ENCODE measurements around the gene TNNT2. TPM values are rescaled to one million over a fixed set of nuclear protein-coding genes. Genes with fewer than 3 reads are reported as not detected.
A peak's percentile ranks its signal among the peaks of the same experiment; 100 is the strongest.

The TNNT2 gene
- total and polyA plus RNA-seq, 2 of the 13 experiments (the other 11 are each of a cell fraction or from before 2014, with no cell fraction given), result 0.20 to 0.63 TPM

DNA sequence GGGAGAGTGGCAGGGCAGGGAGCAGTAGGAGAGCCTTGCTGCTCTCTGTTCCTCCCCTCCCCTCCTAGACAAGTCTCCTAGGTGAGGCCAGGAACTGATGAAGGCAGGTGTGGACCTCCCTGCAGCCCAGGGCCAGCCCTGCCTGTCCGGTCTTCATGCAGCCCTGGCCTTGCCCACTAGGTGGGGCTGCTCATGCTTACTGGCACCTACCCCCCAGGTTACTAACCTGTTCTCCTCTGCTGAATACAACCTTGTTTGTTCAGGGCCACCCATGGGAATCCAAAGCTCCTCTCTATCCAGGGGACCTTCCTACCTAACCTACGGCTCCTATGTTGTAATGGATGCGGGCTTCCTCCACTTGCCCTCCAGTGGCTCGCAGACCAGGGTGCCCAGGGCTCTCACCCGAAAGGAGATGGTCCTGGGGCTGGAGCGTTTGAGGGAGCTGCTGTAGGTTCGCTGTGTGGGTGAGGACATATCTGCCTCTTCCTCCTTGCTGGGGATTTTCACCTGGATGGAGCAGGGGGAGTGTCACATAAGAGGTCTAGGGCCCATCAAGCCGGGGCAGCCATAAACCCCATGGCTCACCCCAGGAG lies 7.9 kb upstream of the TNNT2 start (continued):
- TF ChIP-seq, protein P1, sequence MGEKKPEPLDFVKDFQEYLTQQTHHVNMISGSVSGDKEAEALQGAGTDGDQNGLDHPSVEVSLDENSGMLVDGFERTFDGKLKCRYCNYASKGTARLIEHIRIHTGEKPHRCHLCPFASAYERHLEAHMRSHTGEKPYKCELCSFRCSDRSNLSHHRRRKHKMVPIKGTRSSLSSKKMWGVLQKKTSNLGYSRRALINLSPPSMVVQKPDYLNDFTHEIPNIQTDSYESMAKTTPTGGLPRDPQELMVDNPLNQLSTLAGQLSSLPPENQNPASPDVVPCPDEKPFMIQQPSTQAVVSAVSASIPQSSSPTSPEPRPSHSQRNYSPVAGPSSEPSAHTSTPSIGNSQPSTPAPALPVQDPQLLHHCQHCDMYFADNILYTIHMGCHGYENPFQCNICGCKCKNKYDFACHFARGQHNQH (CRISPR knock-in tag; IDR thresholded peaks at IDR 0.05), result no peak
- TF ChIP-seq HIVEP1 (CRISPR knock-in tag; IDR thresholded peaks at IDR 0.05), result 0 out of 2 replicates have a peak, but pooled peaks have one; percentile 24
- no peak for TF ChIP-seq TAF1 (CRISPR knock-in tag; IDR thresholded peaks at IDR 0.05)
- no peak for TF ChIP-seq AKAP8 (CRISPR knock-in tag; IDR thresholded peaks at IDR 0.05)
- 0 out of 2 replicates have a peak, but pooled peaks have one; percentile 43 for TF ChIP-seq MIXL1 (CRISPR knock-in tag; IDR thresholded peaks at IDR 0.05)
- TF ChIP-seq HMG20B (CRISPR knock-in tag; conservative IDR thresholded peaks at IDR 0.05), result 0 out of 2 replicates have a peak, but pooled peaks have one; percentile 50
- TF ChIP-seq PPARG (CRISPR knock-in tag; conservative IDR thresholded peaks at IDR 0.05), result no peak
- TF ChIP-seq, protein P2, sequence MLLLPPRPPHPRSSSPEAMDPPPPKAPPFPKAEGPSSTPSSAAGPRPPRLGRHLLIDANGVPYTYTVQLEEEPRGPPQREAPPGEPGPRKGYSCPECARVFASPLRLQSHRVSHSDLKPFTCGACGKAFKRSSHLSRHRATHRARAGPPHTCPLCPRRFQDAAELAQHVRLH (CRISPR knock-in tag; IDR thresholded peaks at IDR 0.05; ENCODE audit: borderline replicate concordance, low read depth), result peak; percentile 69; the same call in 1 of the 2 replicates
- no peak for TF ChIP-seq RXRB (CRISPR knock-in tag; IDR thresholded peaks at IDR 0.05; ENCODE audit: borderline replicate concordance)
- TF ChIP-seq LCORL (IDR thresholded peaks at IDR 0.05), result no peak
- no peak for TF ChIP-seq LCORL (CRISPR knock-in tag; IDR thresholded peaks at IDR 0.05)
- no peak for TF ChIP-seq YEATS2 (CRISPR knock-in tag; IDR thresholded peaks at IDR 0.05; ENCODE audit: borderline replicate concordance)
- TF ChIP-seq ZNF780A (CRISPR knock-in tag; IDR thresholded peaks at IDR 0.05), result no peak
- no peak for TF ChIP-seq ARID3A (IDR thresholded peaks at IDR 0.05; ENCODE audit: low read depth, low read length)
- no peak for TF ChIP-seq ZNF3 (CRISPR knock-in tag; IDR thresholded peaks at IDR 0.05)
- no peak for TF ChIP-seq NFE2L2 (IDR thresholded peaks at IDR 0.05; ENCODE audit: low read length)
- no peak for TF ChIP-seq RFX5 (IDR thresholded peaks at IDR 0.05; ENCODE audit: low read depth, low read length)
- no peak for TF ChIP-seq PLSCR1 (CRISPR knock-in tag; IDR thresholded peaks at IDR 0.05; ENCODE audit: borderline replicate concordance)
- TF ChIP-seq STAG1 (CRISPR knock-in tag; IDR thresholded peaks at IDR 0.05), result peak; percentile 89
- TF ChIP-seq SIX1 (CRISPR knock-in tag; IDR thresholded peaks at IDR 0.05; ENCODE audit: borderline replicate concordance), result no peak
- no peak for TF ChIP-seq RARA (CRISPR knock-in tag; IDR thresholded peaks at IDR 0.05)
- TF ChIP-seq SALL1 (CRISPR knock-in tag; IDR thresholded peaks at IDR 0.05), result peak; percentile 45
- TF ChIP-seq XRCC5 (optimal IDR thresholded peaks at IDR 0.05; ENCODE audit: low read length), result peak; percentile 89
- peak; percentile 51; the same call in 1 of the 2 replicates for TF ChIP-seq HNF1B (CRISPR knock-in tag; IDR thresholded peaks at IDR 0.05)
- TF ChIP-seq HNRNPH1 (optimal IDR thresholded peaks at IDR 0.05; ENCODE audit: low read depth, low read length), result no peak
- no peak for TF ChIP-seq ZGPAT (CRISPR knock-in tag; IDR thresholded peaks at IDR 0.05)
- no peak for TF ChIP-seq BRCA1 (CRISPR knock-in tag; IDR thresholded peaks at IDR 0.05)
